GM18951 (cell line): ENCODE data around the gene FAM221B.

ENCODE experiments used
- POLR2A ChIP-seq: IDR thresholded peaks from 4 replicates; pipeline ENCODE4 v1.6.1; 2011; ENCODE audit warnings: mild to moderate bottlenecking; ENCODE audit not compliant: insufficient read length, insufficient read depth; ENCODE audit errors: extremely low read depth
- in situ Hi-C: fragments of 300-500 bp; cut with MboI; formaldehyde crosslinking; loops from one replicate; pipeline ENCODE4 v1.12.0; 2022; ENCODE audit warnings: low sequenced_read_pairs, mixed read lengths, inconsistent platforms; ENCODE audit not compliant: unreplicated experiment

FAM221B gene

GRCh38 chr9:35841645-35841900 lies 13.0 kb upstream of the FAM221B start:
- no peak for TF ChIP-seq POLR2A
- in situ Hi-C loops: no loop called here

GRCh38 chr9:35840881-35841644 lies 12.5 kb upstream of the FAM221B start:
- in situ Hi-C loops: no loop called here
- TF ChIP-seq POLR2A: no peak

DNA sequence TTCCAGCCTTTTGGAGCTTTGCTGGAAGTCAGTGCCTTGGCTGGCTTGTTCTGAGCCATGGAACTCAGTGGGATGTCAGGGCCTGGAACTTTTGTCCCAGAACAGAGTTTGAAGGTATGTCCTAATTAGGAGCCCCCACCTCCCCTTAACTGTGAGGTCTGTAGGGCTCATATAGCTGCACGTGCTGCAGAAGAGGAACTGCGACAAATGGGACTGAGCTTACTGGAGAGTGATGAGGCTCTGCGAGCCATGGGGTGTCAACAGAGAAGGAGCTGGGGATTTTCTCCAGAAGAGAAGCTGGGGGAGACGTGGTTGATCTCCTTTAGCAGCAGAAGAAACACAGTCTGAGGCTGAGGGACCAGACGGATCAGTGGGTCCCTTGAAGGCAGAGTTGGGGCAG lies 11.4 kb upstream of the FAM221B start:
- in situ Hi-C loops: no loop called here
- TF ChIP-seq POLR2A: no peak

- TF ChIP-seq POLR2A: no peak
- in situ Hi-C loops: no loop called here
Measured at GRCh38 chr9:35836595-35836994, 8.1 kb upstream of the FAM221B start.

- in situ Hi-C loops: no loop called here
- TF ChIP-seq POLR2A: no peak
Measured at GRCh38 chr9:35835766-35836165, 7.2 kb upstream of the FAM221B start.

DNA sequence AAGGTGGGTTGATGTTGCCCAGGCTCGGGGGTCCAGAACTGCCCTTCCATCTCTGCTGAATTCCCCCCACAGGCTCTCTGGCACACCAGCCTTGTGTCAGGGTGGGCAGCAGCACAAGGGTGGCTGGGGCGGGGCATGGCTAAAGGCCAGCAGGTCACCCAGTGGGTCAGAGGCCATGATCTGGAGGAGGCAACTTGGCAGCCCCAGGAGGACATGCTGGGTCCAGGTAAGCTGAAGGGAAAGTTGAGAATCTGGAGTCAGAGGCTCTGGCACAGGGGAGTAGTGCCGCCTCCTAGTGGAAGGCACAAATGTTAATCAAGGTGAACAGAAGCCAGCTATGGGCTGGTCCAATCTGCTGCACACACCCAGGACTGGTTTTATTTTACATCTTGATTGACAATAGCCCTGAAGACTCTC lies 6.7 kb upstream of the FAM221B start:
- no peak for TF ChIP-seq POLR2A
- in situ Hi-C loops: no loop called here

DNA sequence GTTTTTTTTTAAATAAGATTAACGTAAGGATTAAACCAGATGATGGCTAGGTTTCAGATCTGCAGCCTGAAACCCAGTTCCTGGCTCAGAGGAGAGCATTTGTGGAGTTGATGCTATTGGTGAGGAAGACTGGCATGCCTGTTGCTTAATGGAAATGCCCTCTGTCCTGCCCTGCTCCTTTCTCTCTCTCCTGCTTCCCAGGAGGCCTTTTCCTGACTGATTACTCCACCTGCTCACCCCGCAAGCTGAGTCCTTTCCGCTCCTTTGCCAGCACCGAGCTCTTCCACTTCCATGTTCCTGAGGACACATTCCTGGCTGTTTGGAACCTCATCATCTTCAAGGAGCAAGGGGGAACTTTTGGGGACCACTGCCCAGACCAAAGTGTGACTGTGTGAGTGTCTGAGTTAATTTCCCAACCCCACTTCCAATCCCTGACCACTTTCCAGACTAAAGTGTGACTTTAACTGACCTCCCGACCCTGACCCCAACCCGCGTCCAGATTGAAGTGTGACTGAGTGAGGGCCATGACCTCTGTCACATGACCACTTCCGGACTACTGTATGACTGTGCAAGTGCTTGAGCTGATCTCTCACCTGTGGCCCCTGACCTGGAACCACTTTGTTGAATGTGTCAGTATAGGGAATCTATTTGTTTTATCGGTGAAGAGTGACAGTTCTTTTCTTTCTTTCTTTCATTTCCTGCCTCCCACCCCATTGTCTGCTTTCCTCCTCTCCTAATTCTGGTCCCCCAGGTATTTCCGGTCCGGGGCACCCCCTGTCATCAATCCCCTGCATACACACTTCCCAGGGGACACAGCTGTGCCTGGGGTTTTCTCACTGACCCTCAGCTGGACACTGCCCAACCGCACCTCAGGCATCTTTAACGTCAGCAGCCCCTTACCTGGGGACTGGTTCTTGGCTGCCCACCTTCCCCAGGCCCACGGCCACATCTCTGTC lies 6.0 kb upstream of the FAM221B start:
- TF ChIP-seq POLR2A: no peak
- in situ Hi-C loops: no loop called here

DNA sequence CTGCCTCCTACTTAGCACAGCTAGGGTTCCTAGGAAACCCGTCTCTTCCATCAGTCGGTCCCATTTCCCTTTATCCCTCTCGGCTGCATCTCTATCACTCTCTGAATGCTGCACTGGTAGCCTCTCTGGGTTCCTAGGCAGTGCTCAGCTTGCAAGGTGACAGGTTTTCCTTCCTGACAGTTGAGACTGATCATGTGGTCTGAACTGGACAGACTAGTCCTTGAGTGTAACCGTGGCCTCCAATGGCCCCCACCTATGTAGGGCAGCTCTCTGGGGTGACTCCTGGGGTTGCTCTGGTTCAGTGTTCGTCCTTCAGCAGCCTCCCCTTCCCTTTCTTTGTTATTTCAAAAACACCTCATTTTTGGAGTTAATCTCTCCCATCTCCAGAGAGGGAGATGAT lies 4.3 kb upstream of the FAM221B start:
- in situ Hi-C loops: no loop called here
- no peak for TF ChIP-seq POLR2A

GRCh38 chr9:35831040-35831439 lies 2.5 kb upstream of the FAM221B start:
- in situ Hi-C loops: no loop called here

DNA sequence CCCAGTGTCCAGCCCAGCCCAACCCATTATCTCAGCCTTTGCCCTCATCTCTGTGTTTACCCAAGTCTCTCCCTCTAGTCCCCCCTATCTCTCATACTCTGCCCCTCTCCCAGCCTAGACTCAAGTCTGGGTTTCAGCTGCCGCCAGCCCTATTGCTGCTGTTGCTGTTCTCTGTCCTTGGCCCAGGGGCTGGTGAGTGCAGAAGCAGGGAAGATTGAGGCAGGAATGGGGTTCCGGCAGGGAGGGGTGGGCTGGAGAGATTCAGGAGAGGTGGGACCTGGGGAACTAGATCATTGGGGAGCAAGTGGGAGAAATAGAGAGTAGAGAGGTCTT lies 1.2 kb upstream of the FAM221B start:
- no peak for TF ChIP-seq POLR2A
- in situ Hi-C loops: no loop called here

More at GRCh38 chr9:35831040-35831439, 2.5 kb upstream of the FAM221B start:
- TF ChIP-seq POLR2A: no peak

DNA sequence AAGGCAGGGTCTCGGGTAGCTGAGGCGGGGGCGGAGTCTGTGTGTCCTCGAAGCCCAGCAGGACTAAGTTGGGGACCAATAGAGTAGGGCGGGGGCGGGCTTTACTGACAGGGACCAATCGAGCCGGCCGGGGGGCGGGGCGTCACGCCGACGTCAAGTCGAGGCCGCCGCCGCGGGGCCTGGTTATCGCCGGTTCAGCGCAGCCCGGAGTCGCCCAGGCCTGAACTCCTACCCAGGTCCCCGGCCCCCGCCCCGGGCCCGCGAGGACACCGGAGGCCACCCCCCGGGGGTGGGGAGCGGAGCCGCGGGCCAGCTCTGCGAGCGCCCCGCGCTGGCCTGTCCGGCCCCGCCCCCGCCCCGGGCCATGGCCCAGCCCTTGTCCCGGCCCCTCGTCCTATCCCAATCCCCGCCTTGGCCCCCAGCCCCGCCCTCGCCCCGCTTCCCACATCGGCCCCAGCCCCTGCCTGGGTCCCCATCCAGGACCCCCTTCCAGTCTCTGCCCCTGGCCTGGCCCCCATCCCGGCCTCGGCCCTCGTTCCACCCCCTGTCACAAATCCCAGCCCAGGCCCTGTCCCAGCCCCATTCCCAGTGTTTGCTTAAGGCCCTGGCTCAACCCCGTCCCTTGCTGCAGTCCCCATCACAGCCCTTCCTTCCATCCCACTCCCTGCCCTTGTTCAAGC lies 692 bp upstream of the FAM221B start, which contains the start of gene TMEM8B:
TMEM8B (plus strand) TSS at position 145 of the 680 bp plus-strand sequence; CDS start at position 365, 220 bp downstream.
- in situ Hi-C loops: no loop called here

DNA sequence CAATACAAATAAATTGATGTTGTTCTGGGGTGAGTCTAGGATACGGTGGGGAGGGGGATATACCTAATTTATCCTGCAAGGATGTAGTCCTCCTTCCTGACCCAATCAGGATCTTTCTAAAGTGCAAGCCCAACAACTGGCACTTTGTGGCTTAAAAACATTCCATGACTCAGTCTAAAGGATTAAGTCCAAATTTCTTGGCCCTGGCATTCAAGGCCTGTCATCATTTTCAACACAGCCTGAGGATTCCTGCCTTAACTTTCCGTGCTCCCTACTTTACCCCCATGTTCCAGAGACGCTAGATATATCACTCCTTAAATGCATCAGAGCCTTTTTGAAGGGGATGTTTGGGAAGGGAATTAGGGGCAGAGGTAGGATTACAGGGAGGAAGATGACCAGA lies 1.0 kb downstream of the FAM221B start:
- TF ChIP-seq POLR2A: no peak
- in situ Hi-C loops: no loop called here

More for the DNA sequence above, 692 bp upstream of the FAM221B start, which contains the start of gene TMEM8B:
- peak; percentile 51 for TF ChIP-seq POLR2A

GRCh38 chr9:35826071-35826701 lies 2.3 kb downstream of the FAM221B start:
- TF ChIP-seq POLR2A: no peak
- in situ Hi-C loops: no loop called here
